Ovary (tissue), 9 donors: ENCODE measurements around the gene GSTA2. TPM values are rescaled to one million over a fixed set of nuclear protein-coding genes. Genes with fewer than 3 reads are reported as not detected.
A peak's percentile ranks its signal among the peaks of the same experiment; 100 is the strongest.

ENCODE experiments used
- DNase-seq, 5 donors: peaks; one replicate each; pipeline ENCODE4 v3.0.0-alpha.2; 2019 to 2020
- H3K27ac ChIP-seq, 2 donors: fragments of 200-600 bp; one replicate each; pipeline versions ENCODE4 v1.5.1 to v1.8.0; 2019 to 2022
- H3K27me3 ChIP-seq: fragments of 200-600 bp; one replicate; pipeline ENCODE4 v1.8.0; 2022
- H3K36me3 ChIP-seq: fragments of 200-600 bp; sonication (generic); one replicate; pipeline ENCODE4 v1.5.1; 2019
- H3K4me1 ChIP-seq: one replicate; pipeline ENCODE4 v1.8.1; 2013; ENCODE audit warnings: mild to moderate bottlenecking, moderate library complexity; ENCODE audit not compliant: insufficient read depth
- H3K4me3 ChIP-seq: fragments of 200-600 bp; sonication (generic); one replicate; pipeline ENCODE4 v1.5.1; 2017
- H3K9me3 ChIP-seq, 2 donors: fragments of 200-600 bp in 1 of 2; sonication (generic) in 1 of 2; one replicate each; pipeline versions ENCODE4 v1.5.1 to v1.8.1; 2013 to 2019; ENCODE audit warnings: mild to moderate bottlenecking in 1 of 2, moderate library complexity in 1 of 2
- EP300 ChIP-seq: sonication (generic); formaldehyde crosslinking; IDR thresholded peaks from one replicate; pipeline ENCODE4 v1.6.1; 2017; ENCODE audit warnings: antibody characterized with exemption
- POLR2A ChIP-seq: fragments of 450-650 bp; IDR thresholded peaks from one replicate; pipeline ENCODE4 v1.6.1; 2017; ENCODE audit warnings: antibody characterized with exemption, mild to moderate bottlenecking, moderate library complexity
- WGBS, 3 donors: extraction: QIAGEN DNeasy Blood & Tissue Kit in 1 of 3; methylation state at CpG; one replicate each; pipeline versions ENCODE4 v1.1.5 to v1.1.7; 2013 to 2017; 5-methylcytosine and 5-hydroxymethylcytosine counted together
- intact Hi-C, 4 donors: fragments of 100-400 bp; cut with DNase I; formaldehyde crosslinking; loops; one replicate each; pipeline versions ENCODE4 v1.11.0 to v1.15.1; 2022 to 2023
- polyA plus RNA-seq, 2 donors: library from polyadenylated mRNA; stranded (reverse); fragments of 200-250 nt in 1 of 2; fragments of 350-450 nt in 1 of 2; fragmentation: Illumina TruSeq in 1 of 2; extraction: RNeasy Lipid Tissue Mini Kit (QIAGEN cat#74804) in 1 of 2; gene quantifications; one replicate each; pipeline ENCODE4 v1.2.3, GENCODE V29; 2013 to 2014
- total RNA-seq, 7 donors: library from RNA; depleted of rRNA in 2 of 7; stranded (reverse); fragments of >200 nt in 2 of 7; fragmentation: NEBNext Ultra II Directional in 3 of 7; extraction: Animal tissue kit (Norgen Biotek cat#: 25700) in 3 of 7; gene quantifications; one replicate each; pipeline versions ENCODE4 v1.1.0 to v1.2.4, GENCODE V29; 2016 to 2023
- TF ChIP-seq, protein P1 (sequence below), 3 donors: fragments of 450-650 bp in 2 of 3; fragments of 200-600 bp in 1 of 3; IDR thresholded peaks; one replicate each; pipeline versions ENCODE4 v1.5.1 to v1.8.0; 2016 to 2022; ENCODE audit warnings: antibody characterized with exemption in 3 of 3, mild to moderate bottlenecking in 1 of 3
- donor health status: DM: no; HTN: no; CAD: no; lungs with moderate emphysema.
- donor health status: DM: no; HTN: no; CAD: no.
- donor health status: Bipolar disorder and iron deficiency.
- donor health status: DM: yes; HTN: yes; CAD: no.
- donor health status: DM: no; HTN: no; CAD: no.
- donor health status: DM: yes; HTN: yes; CAD: no.

The GSTA2 gene
- total and polyA plus RNA-seq, 9 donors = 0.46 to 2.0 (median 0.54) TPM; not detected in 4

- 89 to 96% (median 95%) methylated on average over 2 of the region's 2 CpGs for WGBS, 3 donors
- intact Hi-C loops = no loop called here
- no peak for DNase-seq
- TF ChIP-seq POLR2A (no peak), EP300 (no peak)
- TF ChIP-seq, protein P1, sequence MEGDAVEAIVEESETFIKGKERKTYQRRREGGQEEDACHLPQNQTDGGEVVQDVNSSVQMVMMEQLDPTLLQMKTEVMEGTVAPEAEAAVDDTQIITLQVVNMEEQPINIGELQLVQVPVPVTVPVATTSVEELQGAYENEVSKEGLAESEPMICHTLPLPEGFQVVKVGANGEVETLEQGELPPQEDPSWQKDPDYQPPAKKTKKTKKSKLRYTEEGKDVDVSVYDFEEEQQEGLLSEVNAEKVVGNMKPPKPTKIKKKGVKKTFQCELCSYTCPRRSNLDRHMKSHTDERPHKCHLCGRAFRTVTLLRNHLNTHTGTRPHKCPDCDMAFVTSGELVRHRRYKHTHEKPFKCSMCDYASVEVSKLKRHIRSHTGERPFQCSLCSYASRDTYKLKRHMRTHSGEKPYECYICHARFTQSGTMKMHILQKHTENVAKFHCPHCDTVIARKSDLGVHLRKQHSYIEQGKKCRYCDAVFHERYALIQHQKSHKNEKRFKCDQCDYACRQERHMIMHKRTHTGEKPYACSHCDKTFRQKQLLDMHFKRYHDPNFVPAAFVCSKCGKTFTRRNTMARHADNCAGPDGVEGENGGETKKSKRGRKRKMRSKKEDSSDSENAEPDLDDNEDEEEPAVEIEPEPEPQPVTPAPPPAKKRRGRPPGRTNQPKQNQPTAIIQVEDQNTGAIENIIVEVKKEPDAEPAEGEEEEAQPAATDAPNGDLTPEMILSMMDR (IDR thresholded peaks at IDR 0.05) = no peak
- Histone ChIP-seq H3K27ac (no peak overlapping the region), H3K36me3 (no peaks in the 10 kb centered on the region), H3K9me3 (no peaks in the 10 kb centered on the region), H3K4me1 (no peaks in the 10 kb centered on the region), H3K27me3 (no peaks in the 10 kb centered on the region), H3K4me3 (no peak overlapping the region)
Observed at GRCh38 chr6:52725535-52726192, 37.6 kb downstream of the GSTA2 start.

GRCh38 chr6:52725143-52725534 lies 38.1 kb downstream of the GSTA2 start:
- 54 to 71% (median 62%) methylated on average over 3 of the region's 3 CpGs for WGBS, 3 donors
- Histone ChIP-seq H3K27me3 (no peaks in the 10 kb centered on the region), H3K4me3 (no peak overlapping the region), H3K9me3 (no peaks in the 10 kb centered on the region), H3K27ac (no peak overlapping the region), H3K4me1 (no peaks in the 10 kb centered on the region), H3K36me3 (no peaks in the 10 kb centered on the region)
- no peak for DNase-seq
- TF ChIP-seq, protein P1 (IDR thresholded peaks at IDR 0.05) = no peak
- TF ChIP-seq POLR2A = no peak
- intact Hi-C loops = no loop called here

DNA sequence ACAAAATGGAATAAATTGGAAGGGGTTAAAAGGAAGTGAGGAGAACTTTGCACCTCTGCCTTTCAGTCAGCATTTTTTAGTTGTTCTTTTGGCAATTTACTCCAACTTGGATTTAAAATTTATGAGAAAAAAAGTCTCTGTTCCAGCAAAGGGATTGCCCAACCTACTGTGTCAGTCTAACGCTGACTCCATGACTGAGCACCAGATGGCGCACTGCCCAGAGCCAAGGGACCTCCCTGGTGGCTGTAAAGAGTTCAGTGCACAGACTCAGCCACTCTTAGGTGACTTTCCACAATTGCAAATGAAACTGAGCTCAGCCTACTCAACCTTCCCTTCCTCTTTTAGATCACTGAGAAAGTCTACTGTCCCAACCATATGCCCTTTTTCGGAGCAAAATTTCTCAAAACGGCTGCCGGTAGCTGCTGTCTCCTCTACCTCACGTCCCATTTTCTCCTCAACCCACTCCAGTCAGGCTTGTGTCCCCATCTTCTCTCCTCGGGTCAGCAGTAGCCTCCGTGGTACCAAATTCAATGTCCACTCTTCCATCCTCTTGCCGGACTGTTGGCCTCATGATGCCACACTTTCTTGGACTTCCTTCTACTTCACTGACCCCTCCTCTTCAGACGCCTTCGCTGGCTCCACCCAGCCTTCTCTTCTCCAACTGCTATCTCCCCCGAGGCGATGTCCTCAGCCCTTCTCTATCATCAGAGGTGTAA lies 38.7 kb downstream of the GSTA2 start:
- H3K4me3 ChIP-seq = no peak overlapping the region
- H3K9me3 ChIP-seq = no peaks in the 10 kb centered on the region
- no peak overlapping the region for H3K27ac ChIP-seq
- H3K36me3 ChIP-seq = no peaks in the 10 kb centered on the region
- intact Hi-C loops = no loop called here
- DNase-seq = peak in 4 of 5 donors; percentile 19 to 58 (median 30)
- TF ChIP-seq EP300 (no peak), POLR2A (no peak)
- TF ChIP-seq, protein P1 (IDR thresholded peaks at IDR 0.05) = no peak
- H3K4me1 ChIP-seq = no peaks in the 10 kb centered on the region
- H3K27me3 ChIP-seq = no peaks in the 10 kb centered on the region
- WGBS, 3 donors = 82 to 87% (median 86%) methylated on average over 13 of the region's 13 CpGs

DNA sequence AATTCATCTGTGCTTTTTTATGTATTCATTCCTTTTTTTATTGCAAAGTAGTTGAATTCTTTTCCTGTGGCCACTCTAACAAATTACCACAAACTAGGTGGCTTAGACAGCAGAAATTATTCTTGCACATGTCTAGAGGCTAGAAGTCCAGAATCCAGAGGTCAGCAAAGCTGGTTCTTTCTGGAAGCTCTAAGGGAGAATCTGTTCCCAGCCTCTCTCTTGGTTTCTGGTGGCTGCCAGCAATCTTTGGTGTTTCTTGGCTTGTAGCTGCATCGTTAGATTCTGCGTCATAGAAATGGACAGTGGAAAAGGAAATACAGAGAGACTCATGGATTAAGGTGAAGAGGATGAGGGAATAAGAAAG lies 39.3 kb downstream of the GSTA2 start:
- TF ChIP-seq, protein P1 (IDR thresholded peaks at IDR 0.05) = no peak
- TF ChIP-seq EP300 (no peak), POLR2A (no peak)
- no peaks in the 10 kb centered on the region for H3K4me1 ChIP-seq
- H3K4me3 ChIP-seq = no peak overlapping the region
- no peak overlapping the region for H3K27ac ChIP-seq
- 49 to 63% (median 55%) methylated on average over 2 of the region's 2 CpGs for WGBS, 3 donors
- DNase-seq = no peak
- H3K9me3 ChIP-seq = no peaks in the 10 kb centered on the region
- no peaks in the 10 kb centered on the region for H3K36me3 ChIP-seq
- no peaks in the 10 kb centered on the region for H3K27me3 ChIP-seq
- intact Hi-C loops = no loop called here
